HCT116 (cell line): ENCODE measurements around the gene HELZ2. TPM values are rescaled to one million over a fixed set of nuclear protein-coding genes. Genes with fewer than 3 reads are reported as not detected.
A peak's percentile ranks its signal among the peaks of the same experiment; 100 is the strongest.

Experiments
- ATAC-seq: fragments of 200-7000 bp; cut with Tn5 transposase; 2 replicates; pipeline ENCODE4 v1.9.1; 2020; ENCODE audit warnings: mild to moderate bottlenecking, moderate library complexity
- BruUV-seq: library from RNA; stranded (reverse); fragments of 400-500 nt; replicated peaks from 2 replicates; lab custom pipeline; 2021; lab: Mats Ljungman, UMichigan
- CTCF ChIA-PET: fragments of 300-600 bp; sonication (Branson Sonifier 250); formaldehyde crosslinking; loops from one replicate; lab custom pipeline; 2021; ENCODE audit warnings: antibody characterized with exemption; lab: Charles Lee
- POLR2A ChIA-PET: fragments of 300-600, 350-600 bp; sonication (Branson Sonifier 250); formaldehyde crosslinking; loops from one replicate; lab custom pipeline; 2021; ENCODE audit warnings: antibody characterized with exemption; lab: Charles Lee
- RAD21 ChIA-PET, 2 experiments: fragments of 300-600 bp; sonication (Branson Sonifier 250); formaldehyde crosslinking; loops; one replicate each; lab custom pipeline; 2023; ENCODE audit warnings: low total read pairs in 2 of 2; ENCODE audit not compliant: uncharacterized antibody in 2 of 2, unreplicated experiment in 2 of 2, low non-redundant PET in 1 of 2; lab: Charles Lee
- DNase-seq: peaks from one replicate; pipeline ENCODE4 v3.0.0-alpha.2; 2010; ENCODE audit warnings: low read depth, low spot score
- H2AFZ ChIP-seq: fragments of 200-600 bp; shearing (Covaris generic), sonication (generic); 2 replicates; pipeline ENCODE4 v1.6.1; 2017; ENCODE audit warnings: low read depth, mixed run types, mixed read lengths, antibody characterized with exemption, low read length; ENCODE audit not compliant: poor library complexity, severe bottlenecking
- H3K27ac ChIP-seq: 2 replicates; pipeline ENCODE4 v1.5.1; 2012; ENCODE audit warnings: low read depth, low read length
- H3K27me3 ChIP-seq: fragments of 200-600 bp; sonication (generic); 2 replicates; pipeline ENCODE4 v1.6.1; 2016; ENCODE audit warnings: mixed run types, low read length, mixed read lengths; ENCODE audit not compliant: insufficient read depth
- H3K36me3 ChIP-seq, 2 experiments: fragments of 200-500 bp in 1 of 2; fragments of 200-600 bp in 1 of 2; sonication (Bioruptor generic) in 1 of 2; sonication (generic) in 1 of 2; 2 replicates each; pipeline versions ENCODE4 v1.5.1 to v1.6.1; 2014 to 2016; ENCODE audit warnings: low read length in 2 of 2, inconsistent platforms in 1 of 2, mixed read lengths in 1 of 2, mixed run types in 1 of 2; ENCODE audit not compliant: insufficient read depth in 2 of 2, control insufficient read depth in 1 of 2
- H3K4me1 ChIP-seq, 2 experiments: fragments of 200-600 bp in 1 of 2; sonication (generic) in 1 of 2; 2 replicates each; pipeline versions ENCODE4 v1.5.1 to v1.6.1; 2012 to 2017; ENCODE audit warnings: low read length in 2 of 2, inconsistent platforms in 1 of 2, mild to moderate bottlenecking in 1 of 2, mixed read lengths in 1 of 2, mixed run types in 1 of 2, moderate library complexity in 1 of 2; ENCODE audit not compliant: insufficient read depth in 2 of 2, control insufficient read depth in 1 of 2
- H3K4me2 ChIP-seq: fragments of 200-600 bp; sonication (generic); 2 replicates; pipeline ENCODE4 v1.6.1; 2017; ENCODE audit warnings: mixed run types, low read length, mixed read lengths
- H3K4me3 ChIP-seq, 2 experiments: fragments of 200-600 bp in 1 of 2; sonication (generic) in 1 of 2; replicated peaks in 1 of 2; 2 replicates each; pipeline ENCODE4 v1.5.1; 2011 to 2016; ENCODE audit warnings: low read length in 2 of 2, control low read depth in 1 of 2, low read depth in 1 of 2, mild to moderate bottlenecking in 1 of 2, mixed read lengths in 1 of 2, mixed run types in 1 of 2
- H3K79me2 ChIP-seq: fragments of 200-600 bp; sonication (generic); 2 replicates; pipeline ENCODE4 v1.6.1; 2017; ENCODE audit warnings: mild to moderate bottlenecking, mixed run types, low read length, moderate library complexity, mixed read lengths; ENCODE audit not compliant: insufficient read depth
- H3K9ac ChIP-seq: fragments of 200-600 bp; sonication (generic); 2 replicates; pipeline ENCODE4 v1.6.1; 2016; ENCODE audit warnings: low read length, mixed read lengths
- H3K9me2 ChIP-seq: fragments of 200-600 bp; sonication (generic), shearing (Covaris generic); 2 replicates; pipeline ENCODE4 v1.6.1; 2017; ENCODE audit warnings: mixed run types, mild to moderate bottlenecking, moderate library complexity; ENCODE audit not compliant: insufficient read depth
- H3K9me3 ChIP-seq, 2 experiments: fragments of 200-500 bp in 1 of 2; fragments of 200-600 bp in 1 of 2; sonication (Bioruptor generic) in 1 of 2; sonication (generic) in 1 of 2; 2 replicates each; pipeline ENCODE4 v1.6.1; 2014 to 2017; ENCODE audit warnings: low read length in 2 of 2, mixed read lengths in 2 of 2, inconsistent platforms in 1 of 2, low read depth in 1 of 2, mild to moderate bottlenecking in 1 of 2, mixed run types in 1 of 2, moderate library complexity in 1 of 2; ENCODE audit not compliant: control insufficient read depth in 1 of 2, insufficient read depth in 1 of 2
- H4K20me1 ChIP-seq: fragments of 200-600 bp; sonication (generic), shearing (Covaris generic); 2 replicates; pipeline ENCODE4 v1.6.1; 2017; ENCODE audit warnings: mixed run types, mild to moderate bottlenecking, moderate library complexity; ENCODE audit not compliant: insufficient read depth
- CBX3 ChIP-seq: IDR thresholded peaks from 2 replicates; pipeline ENCODE4 v1.6.1; 2012; ENCODE audit warnings: low read depth
- EGR1 ChIP-seq: IDR thresholded peaks from 2 replicates; pipeline ENCODE4 v1.6.1; 2012; ENCODE audit warnings: low read depth
- ELF1 ChIP-seq: IDR thresholded peaks from 2 replicates; pipeline ENCODE4 v1.6.1; 2012; ENCODE audit warnings: low read depth, borderline replicate concordance
- JUND ChIP-seq: IDR thresholded peaks from 2 replicates; pipeline ENCODE4 v1.6.1; 2012
- SP1 ChIP-seq: IDR thresholded peaks from 2 replicates; pipeline ENCODE4 v1.6.1; 2012; ENCODE audit warnings: low read depth
- SRF ChIP-seq: IDR thresholded peaks from 2 replicates; pipeline ENCODE4 v1.6.1; 2012; ENCODE audit warnings: low read depth
- ZFX ChIP-seq: fragments of 450-650 bp; IDR thresholded peaks from 2 replicates; pipeline ENCODE4 v1.6.1; 2017
- intact Hi-C: fragments of 100-400 bp; cut with micrococcal nuclease; formaldehyde crosslinking; loops from 2 replicates; pipeline ENCODE4 v1.10.0; 2022
- total RNA-seq: library from RNA; stranded (reverse); gene quantifications from one replicate; pipeline ENCODE4 v1.2.1, GENCODE V29; 2021; ENCODE audit not compliant: unreplicated experiment

HELZ2 gene
- total RNA-seq, 1 experiment from 2014 or later: 44.0 TPM

- TF ChIP-seq ELF1 (no peak), ZFX (no peak)
- no peak within 1 kb of the TSS for H3K27ac ChIP-seq
- no peaks in the 10 kb centered on the region for H3K27me3 ChIP-seq
- no peak within 1 kb of the TSS for H3K4me3 ChIP-seq
- no peaks in the 10 kb centered on the region for H3K9me2 ChIP-seq
- RAD21 ChIA-PET: no interaction called here
- ATAC-seq: peak; percentile 40
- H3K4me1 ChIP-seq: peaks cover 37 to 49% of the 10 kb centered on the region in 2 experiments
- no peak for DNase-seq
- no peaks in the 10 kb centered on the region for H3K36me3 ChIP-seq
- H3K4me2 ChIP-seq: peak within 1 kb of the TSS; percentile 19; the same call in 1 of the 2 replicates
- H3K79me2 ChIP-seq: no peaks in the 10 kb centered on the region
- H3K9me3 ChIP-seq: no peaks in the 10 kb centered on the region
- no peak within 1 kb of the TSS for H3K9ac ChIP-seq
- H2AFZ ChIP-seq: no peak within 1 kb of the TSS
- POLR2A ChIA-PET: no interaction called here
- no TSS peak for BruUV-seq
- intact Hi-C loops: no loop called here
- CTCF ChIA-PET: interaction anchor here (1.7 kb wide), 1 partner anchor 11 kb away, joined by 7 read pairs; the partner anchor contains the start of gene PTK6
- no peaks in the 10 kb centered on the region for H4K20me1 ChIP-seq
Observed at GRCh38 chr20:63547725-63548480, 26.1 kb downstream of the HELZ2 start, which contains the start of gene SRMS. TSS of gene SRMS (minus strand) at chr20:63547749. CDS start at chr20:63547463, 286 bp downstream.

DNA sequence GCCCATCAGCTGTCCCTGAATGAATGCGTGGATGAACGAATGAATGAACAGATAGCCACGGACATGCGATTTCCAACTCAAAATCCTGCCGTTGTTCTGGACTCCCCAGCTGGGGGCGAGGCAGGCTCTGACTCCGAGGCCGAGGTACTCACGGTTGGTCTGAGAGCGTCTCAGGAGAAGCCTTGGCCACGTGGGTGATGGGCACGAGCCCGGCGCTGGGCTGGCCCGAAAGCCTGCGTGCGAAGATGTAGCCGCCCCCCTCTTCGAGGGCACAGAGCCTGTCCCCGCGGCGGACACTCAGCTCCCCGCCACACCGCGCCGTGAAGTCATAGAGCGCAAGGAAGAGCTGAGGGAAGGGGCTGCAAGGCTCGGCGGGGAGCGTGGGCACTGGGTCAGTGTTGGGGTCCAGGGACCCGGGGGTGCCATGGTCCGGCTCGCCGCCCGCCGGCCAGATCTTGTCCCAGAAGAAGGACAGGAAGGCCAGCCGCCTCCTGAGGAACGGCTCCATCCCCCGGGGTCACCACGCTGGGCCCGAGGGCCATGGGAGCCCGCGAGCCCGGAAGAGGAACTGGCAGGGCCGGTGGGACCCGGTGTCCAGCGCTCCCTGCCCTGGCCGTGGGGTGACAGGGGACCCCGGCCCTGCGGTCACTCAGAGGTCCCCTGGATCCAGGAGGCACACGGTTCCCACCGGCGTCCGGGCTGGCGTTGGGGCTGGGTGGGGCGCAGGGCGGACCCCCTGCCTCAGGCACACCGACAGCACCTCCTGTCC, 26.9 kb downstream of the HELZ2 start:
- no peak for TF ChIP-seq JUND
- TF ChIP-seq SP1: no peak
- no peak for TF ChIP-seq CBX3
- TF ChIP-seq EGR1: no peak
- no peak for TF ChIP-seq SRF
- no peak overlapping the region for H3K27ac ChIP-seq
- no peaks in the 10 kb centered on the region for H3K36me3 ChIP-seq
- no peaks in the 10 kb centered on the region for H3K9me3 ChIP-seq
- ChIA-PET POLR2A (no interaction called here), RAD21 (no interaction called here), CTCF (interaction anchor here (1.7 kb wide), 1 partner anchor 10 kb away, joined by 7 read pairs; the partner anchor contains the start of gene PTK6)
- no peak for ATAC-seq
- DNase-seq: no peak
- no peaks in the 10 kb centered on the region for H3K9me2 ChIP-seq
- H3K4me2 ChIP-seq: no peak overlapping the region
- no peaks in the 10 kb centered on the region for H3K79me2 ChIP-seq
- BruUV-seq: no TSS peak
- H3K4me1 ChIP-seq: peaks cover 33 to 52% of the 10 kb centered on the region in 2 experiments
- intact Hi-C loops: no loop called here
- H3K9ac ChIP-seq: no peak overlapping the region
- H3K27me3 ChIP-seq: no peaks in the 10 kb centered on the region
- no peaks in the 10 kb centered on the region for H4K20me1 ChIP-seq
- H3K4me3 ChIP-seq: no peak overlapping the region
- H2AFZ ChIP-seq: no peak overlapping the region
